ENCODE measurements around the gene KRTAP10-11.
"Not testable (repeated sequence)": the region's sequence is repeated elsewhere in the genome, so short reads cannot be mapped to it uniquely, and the experiment has no call there.

KRTAP10-11 gene

DNA sequence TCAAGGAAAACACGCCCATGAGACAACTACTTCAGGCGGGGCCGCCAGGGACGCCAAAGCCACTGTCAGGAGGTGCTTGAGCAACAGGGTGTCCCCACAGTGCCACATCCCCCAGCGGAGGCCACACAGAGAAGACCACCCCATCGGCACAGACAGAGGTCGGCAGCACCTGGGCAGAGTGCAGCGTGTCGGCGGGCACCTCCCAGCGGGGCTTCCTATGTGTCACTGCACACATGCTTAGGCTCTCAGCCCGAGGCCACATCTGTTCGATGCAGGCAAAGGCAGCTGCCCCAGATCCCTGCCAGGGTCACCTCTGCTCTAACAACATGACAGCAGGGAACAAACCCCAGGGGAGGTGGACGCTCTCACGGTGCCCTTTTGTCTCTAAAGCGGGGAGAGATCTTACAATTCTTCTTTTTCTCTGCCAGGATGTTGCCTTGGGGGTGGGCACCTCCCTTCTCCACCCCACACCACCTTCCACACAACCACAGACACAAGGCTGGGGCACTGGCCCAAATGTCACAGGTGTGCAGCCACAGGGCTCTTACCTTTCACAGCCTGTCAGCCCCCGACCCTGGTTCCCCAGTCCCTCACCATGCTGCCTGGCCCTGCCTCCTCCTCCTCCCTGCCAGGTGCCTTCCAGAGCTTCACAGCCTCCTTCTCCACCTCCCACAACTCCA, 30.2 kb upstream of the KRTAP10-11 start:
- no peak for DNase-seq

DNA sequence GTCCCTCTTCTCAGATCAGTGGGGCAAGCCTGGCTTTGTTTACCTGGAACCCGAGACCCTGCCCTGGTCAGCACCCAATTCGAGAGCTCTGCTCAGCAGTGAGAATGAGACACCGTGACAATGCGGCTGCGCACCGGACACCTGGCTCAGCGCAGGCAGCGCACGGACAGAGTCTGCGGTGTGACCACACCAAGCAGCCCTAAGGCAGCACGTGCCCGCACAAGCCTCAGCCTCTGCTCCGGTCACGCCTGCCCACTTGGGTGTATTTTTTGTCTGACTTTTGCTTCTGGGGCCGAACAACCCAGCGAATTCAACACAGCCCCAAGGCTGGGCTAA, 29.7 kb upstream of the KRTAP10-11 start:
- DNase-seq: no peak

DNA sequence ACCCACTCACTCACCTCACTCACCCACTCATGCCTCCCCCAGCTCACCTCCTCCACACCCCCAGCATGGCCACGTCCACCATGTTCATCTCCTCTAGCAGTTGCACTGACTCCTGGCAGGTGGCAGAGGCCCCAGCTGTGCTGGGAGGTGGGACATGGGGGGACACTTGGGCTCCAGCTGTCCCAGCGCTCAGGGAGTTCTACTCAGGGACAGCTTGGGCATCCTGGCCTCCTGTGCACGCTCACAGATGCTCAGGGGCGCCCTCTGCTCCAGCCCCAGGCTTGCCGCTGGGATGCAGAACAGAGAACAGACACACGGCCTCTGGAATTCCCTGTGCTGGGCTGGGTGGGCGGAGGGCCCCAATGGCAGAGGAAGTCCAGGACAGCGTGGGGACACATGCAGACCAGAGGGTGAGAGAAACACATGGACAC, 29.1 kb upstream of the KRTAP10-11 start:
- no peak for DNase-seq

DNA sequence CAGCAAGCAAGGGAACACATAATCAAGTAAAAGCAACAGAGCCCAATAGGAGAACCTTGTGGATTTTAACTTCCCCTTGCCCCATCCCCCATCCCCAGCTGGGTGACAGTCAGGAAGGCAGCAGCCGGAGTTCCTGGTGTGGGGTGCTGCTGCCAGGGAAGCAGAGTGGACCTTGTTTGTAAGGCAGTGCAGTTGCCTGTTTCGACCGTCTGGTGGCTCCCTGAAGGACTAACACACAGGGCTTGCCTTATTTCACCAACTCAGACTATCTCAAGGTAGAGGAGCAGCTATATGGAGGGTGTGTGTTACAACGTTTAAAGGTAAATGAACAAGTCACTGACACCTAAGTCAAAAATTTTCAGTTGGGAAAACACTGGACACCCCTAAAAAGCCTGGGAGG, 27.7 kb upstream of the KRTAP10-11 start:
- no peak for DNase-seq

DNA sequence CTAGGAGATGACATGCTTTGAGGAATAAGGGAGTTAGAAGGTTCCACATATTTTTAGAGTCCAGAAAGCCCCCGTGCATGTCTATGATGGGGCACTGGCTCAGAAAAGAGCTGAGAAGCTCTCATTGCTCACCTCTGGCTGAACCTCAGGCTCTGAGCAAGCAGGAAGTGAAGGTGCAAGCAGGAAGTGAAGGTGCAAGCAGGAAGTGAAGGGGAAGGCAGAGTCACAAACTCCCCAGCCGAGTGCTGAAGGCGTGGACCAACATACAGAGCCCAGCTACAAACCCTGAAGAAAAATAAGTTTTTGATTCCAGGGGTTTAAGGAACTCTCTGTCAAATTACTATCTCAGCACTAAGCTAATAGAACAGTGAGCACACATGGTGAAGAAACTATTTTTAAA, 27.3 kb upstream of the KRTAP10-11 start:
- no peak for DNase-seq

DNA sequence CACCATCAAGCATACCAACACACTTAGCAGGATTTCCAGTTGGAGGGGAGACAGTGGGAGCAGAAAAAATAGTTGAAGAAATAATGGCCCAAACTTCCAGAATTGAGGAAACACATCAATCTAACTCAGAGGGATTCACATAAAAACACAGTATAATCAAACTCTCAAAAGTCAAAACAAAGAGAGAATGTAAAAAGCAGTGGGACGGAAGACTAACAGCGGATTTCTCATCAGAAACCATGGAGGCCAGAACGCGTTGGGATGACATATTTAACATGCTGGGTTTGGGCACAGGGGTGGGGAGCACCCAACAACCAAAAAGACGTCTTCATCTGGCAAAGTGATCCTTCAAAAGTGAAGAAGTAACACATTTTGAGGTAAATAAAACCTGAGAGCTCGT, 26.3 kb upstream of the KRTAP10-11 start:
- DNase-seq: no peak

DNA sequence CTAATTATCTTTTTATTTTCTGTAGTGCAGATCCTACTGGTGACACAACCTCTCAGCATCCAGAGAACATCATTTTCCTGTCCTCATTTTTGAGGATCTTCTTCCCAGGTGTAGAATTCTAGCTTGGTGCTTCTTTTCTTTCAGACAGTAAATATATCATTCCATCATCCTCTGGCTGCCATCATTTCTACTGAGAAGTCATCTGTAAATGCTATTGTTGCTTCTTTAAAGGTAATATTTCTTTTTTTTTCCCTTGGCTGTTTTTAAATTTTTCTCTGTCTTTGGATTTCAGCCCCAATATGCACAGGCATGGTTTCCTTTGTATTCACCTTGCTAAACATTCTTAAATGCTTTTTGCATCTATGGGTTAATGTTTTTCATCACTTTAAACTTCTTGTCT, 22.6 kb upstream of the KRTAP10-11 start:
- no peak for DNase-seq

DNA sequence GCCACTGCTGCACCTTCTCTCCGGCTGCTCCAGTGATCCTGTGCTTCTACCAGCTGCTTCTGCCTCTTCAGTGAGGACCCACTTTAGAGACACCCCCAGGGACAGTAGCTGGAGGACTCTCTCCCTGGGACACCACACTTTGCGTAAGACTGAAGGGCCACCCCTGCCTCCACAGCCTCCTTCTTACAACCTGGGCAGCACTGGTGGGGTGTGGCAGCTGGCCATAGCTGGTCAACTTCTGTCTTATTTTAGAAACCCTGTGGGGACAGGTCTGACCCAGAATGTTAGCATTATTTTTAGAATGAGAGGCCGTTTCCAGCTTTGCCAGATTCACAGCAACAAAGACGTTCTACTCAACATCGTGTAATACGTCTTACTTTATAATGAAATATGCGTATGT, 20.5 kb upstream of the KRTAP10-11 start:
- DNase-seq: no peak

DNA sequence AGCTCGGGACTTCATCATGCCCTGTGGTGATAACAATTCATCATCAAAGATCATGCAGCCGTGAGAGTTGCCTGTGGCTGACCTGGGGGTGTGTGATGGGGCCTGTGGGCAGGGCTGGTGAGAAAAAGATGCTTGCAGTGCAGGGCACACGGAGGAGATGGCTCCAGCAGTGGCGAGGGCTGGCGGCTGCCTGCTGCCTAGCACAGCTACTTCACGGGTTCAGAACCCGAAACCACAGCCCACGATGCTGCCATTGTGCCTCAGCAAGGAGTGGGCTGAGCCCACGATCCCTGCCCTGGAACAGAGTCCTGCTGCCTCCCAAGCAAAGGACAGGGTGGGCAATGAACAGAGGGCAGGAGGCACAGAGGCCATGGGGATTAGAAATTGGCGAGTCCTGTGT, 20.0 kb upstream of the KRTAP10-11 start:
- no peak for DNase-seq

DNA sequence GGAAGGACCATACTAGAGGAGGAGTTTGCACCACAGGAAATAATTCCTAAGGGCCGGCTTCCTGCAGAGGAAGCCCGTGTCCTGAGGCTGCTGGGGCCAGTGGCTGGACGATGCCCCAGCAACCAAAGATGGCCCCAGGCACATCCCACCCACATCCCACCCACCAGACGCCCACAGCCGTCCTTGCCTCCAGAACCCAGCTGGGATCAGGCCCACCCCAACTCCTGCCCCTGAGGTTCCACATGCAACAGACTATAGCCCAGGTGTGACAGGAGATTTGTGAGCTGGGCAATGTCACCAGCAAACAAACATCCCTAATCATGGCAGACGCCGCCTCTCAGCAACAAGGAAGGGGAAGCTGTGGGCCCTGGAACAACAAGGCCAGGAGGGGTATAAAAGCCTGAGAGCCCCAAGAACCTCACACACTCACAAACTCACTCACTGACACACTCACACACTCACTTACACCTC, 19.5 kb upstream of the KRTAP10-11 start, which contains the start of gene KRTAP10-9:
TSS of gene KRTAP10-9 (plus strand) at position 421 of the 471 bp plus-strand sequence. CDS start 79 bp downstream, outside the sequence.
- no peak for DNase-seq

DNA sequence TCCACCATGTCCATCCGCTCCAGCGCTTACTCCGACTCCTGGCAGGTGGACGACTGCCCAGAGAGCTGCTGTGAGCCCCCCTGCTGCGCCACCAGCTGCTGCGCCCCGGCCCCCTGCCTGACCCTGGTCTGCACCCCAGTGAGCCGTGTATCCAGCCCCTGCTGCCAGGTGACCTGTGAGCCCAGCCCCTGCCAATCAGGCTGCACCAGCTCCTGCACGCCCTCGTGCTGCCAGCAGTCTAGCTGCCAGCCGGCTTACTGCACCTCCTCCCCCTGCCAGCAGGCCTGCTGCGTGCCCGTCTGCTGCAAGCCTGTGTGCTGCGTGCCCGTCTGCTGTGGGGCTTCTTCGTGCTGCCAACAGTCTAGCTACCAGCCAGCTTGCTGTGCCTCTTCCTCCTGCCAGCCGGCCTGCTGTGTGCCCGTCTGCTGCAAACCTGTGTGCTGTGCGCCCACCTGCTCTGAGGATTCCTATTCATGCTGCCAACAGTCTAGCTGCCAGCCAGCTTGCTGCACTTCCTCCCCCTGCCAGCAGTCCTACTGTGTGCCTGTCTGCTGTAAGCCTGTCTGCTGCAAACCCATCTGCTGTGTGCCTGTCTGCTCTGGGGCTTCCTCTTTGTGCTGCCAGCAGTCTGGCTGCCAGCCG, 18.9 kb upstream of the KRTAP10-11 start:
- not testable (repeated sequence) for DNase-seq

DNA sequence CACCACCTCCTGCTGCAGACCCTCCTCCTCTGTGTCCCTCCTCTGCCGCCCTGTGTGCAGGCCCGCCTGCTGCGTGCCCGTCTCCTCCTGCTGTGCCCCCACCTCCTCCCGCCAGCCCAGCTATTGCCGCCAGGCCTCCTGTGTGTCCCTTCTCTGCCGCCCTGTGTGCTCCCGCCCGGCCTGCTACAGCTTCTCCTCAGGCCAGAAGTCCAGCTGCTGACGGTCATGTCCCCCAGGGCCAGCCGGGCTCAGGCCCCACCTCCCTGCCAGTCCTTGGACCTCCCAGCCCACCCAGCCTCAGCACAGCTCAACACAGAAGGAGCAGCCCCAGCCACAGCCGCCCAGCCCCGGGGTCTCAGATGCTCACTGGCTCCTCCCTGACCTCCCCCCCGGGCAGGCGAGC, 18.4 kb upstream of the KRTAP10-11 start:
- not testable (repeated sequence) for DNase-seq

DNA sequence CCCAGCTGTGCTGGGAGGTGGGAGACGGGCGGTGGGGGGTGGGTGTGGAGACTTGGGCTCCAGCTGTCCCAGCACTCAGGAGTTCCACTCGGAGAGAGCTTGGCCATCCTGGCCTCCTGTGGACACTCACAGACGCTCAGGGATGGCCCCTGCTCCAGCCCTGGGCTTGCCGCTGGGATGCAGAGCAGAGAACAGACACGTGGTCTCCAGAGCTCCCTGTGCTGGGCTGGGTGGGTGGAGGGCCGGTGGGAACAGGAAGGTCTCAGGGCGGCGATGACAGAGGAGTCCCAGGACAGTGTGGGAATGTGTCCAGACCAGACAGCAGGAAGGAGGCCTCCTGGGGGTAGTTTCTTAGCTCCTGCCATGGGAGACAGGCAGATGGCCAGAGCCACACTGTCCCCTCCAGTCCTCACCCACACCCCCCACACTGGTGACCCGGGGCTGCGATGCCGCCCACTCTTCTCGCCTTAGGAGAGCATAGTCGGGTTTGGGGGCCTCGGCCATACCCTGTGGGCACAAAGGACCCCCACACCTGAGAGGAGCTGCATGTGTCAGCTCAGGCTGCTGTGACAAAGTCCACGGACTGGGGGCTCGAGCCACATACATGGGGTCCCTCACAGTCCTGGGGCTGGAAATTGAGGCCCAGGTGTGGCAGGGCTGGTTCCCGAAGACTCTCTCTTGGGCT, 17.4 kb upstream of the KRTAP10-11 start:
- no peak for DNase-seq

DNA sequence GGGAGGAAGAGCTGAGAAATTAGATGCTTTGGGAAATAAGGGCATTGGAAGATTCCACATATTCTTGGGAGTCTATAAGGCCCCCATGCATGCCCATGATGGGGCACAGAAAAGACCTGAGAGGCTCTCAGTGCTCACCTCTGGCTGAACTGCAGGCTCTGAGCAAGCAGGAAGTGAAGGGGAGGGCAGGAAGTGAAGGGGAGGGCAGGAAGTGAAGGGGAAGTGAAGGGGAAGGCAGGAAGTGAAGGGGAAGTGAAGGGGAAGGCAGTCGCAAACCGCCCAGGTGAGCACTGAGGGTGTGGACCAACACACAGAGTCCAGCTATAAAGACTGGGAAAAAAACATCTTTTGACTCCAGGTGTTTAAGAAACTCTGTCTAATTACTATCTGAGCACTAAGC, 15.8 kb upstream of the KRTAP10-11 start:
- DNase-seq: no peak

DNA sequence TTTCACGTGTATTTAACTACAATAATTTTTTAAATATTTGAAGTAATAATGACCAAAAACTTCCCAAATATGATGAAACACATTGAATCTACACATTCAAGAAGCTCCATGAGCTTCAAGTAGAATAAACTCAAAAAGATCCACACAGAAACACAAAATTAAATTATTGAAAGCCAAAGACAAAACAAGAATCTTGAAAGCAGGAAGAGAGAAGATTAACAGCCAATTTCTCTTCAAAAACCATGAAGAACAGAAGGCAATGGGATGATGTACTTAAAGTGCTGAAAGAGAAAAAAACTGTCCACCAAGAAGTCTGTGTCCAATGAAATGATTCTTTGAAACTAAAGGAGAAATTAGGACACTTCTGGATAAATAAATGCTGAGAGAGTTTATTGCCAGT, 14.1 kb upstream of the KRTAP10-11 start:
- no peak for DNase-seq

DNA sequence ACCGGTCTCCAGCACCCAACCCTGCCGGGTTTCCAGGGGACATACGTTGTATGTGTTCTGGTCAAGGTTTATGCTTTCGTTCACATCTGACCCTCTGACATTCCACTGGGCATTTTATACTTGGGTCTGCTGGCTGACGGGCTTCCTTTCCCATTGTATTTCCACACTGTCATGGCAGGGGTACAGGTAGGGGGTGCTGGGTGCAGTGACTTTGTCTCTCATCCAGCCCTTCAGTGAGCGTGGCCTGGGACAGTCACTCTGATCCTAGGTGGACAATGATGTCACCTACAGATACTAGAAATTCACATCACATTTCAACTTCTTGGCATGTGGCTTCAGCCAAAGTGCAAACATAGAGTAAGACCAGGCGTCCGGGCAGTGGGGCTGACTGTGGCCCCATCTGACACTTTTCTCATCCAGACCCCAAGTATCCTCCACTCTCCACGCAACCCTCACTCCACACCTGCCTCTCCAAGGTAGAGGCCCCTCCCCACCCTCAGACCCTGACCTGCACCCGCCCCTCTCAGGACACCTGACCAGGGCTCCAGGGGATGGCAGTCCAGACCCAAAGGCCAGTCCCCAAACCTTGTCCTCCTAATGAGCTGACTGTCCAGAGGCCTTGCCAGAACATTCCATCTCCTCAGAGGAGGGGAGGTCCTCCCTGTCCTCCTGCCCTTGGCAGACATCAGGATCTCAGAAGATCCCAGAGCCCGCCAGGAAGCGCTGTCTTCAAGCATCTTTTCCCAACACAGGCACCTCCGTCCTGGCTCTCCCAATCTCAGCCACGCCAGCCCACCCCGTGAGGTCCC, 9.8 kb upstream of the KRTAP10-11 start:
- DNase-seq: no peak

DNA sequence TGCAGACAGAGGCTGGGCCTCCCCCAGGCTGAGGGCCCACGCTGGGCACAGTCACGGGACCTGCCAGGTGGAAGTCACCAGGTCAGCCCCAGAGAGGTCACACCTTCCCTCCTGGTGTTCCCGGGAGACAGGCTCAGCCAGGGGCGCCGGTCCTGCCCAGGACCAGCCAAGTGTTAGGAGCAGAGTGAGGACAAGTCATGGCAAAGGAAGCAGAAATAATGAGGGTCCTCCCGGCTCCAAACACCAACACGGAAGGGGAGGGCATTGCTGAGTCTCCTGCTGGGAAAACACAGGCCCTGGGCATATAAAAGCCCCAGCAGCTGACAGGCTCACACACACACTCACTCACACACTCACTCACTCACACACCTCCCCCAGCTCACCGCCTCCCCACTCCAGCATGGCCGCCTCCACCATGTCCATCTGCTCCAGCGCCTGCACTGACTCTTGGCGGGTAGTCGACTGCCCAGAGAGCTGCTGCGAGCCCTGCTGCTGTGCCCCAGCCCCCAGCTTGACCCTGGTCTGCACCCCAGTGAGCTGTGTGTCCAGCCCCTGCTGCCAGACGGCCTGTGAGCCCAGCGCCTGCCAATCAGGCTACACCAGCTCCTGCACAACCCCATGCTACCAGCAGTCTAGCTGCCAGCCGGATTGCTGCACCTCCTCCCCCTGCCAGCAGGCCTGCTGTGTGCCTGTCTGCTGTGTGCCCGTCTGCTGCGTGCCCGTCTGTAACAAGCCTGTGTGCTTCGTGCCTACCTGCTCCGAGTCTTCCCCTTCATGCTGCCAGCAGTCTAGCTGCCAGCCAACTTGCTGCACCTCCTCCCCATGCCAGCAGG, 9.0 kb upstream of the KRTAP10-11 start, which contains the start of gene KRTAP10-10:
TSS of gene KRTAP10-10 (plus strand) at position 339 of the 833 bp plus-strand sequence. CDS start at position 401, 62 bp downstream.
- no peak for DNase-seq

DNA sequence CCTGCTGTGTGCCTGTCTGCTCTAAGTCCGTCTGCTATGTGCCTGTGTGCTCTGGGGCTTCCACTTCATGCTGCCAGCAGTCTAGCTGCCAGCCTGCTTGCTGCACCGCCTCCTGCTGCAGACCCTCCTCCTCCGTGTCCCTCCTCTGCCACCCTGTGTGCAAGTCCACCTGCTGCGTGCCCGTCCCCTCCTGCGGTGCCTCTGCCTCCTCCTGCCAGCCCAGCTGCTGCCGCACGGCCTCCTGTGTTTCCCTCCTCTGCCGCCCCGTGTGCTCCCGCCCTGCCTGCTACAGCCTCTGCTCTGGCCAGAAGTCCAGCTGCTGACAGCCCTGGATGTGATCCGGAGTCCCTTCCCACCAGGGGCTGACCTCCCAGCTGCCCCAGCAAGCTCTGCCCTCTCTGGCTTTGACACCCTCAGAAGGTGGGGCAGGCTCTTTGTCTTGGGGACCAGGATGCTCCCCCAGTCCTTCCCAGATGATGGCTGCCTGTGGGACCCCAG, 8.3 kb upstream of the KRTAP10-11 start:
- DNase-seq: not testable (repeated sequence)

DNA sequence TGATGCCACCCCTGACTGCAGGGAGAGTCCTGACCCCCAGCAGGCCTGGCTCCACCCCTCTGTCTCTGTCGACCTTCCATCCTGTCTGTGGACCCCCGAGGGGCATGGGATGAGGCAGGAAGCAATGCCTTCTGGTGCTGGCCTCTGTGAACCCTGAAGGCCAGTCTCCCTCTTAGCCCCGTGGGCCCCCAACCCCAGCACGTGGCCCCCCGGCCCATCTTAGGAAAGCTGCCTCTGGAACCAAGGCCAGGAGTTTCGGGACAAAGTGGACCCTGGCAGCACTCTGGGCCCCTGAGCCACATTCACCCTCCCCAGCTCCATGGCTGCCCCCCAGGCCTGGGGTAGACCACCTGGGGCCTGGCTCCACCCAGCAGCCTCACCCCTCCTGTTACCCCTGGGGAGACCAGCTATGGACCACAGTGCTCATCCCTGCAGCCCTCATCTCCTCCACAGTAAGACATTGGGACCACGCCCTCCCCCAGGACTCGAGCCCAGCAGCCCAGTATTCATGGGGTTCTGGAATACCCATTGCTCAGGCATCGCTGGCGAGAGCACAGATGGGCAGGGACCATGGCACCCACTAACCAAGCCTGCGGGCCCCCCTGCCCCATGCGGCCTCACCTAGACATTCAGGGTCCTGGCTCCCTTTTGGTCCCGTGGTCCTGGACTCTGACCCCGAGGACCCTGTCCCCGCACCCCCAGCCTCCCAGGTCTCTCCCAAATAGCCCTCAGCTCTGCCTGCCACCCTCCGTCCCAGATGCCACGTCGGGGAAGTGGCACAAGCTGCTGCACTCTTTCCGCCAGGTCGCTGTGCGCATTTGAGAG, 7.5 kb upstream of the KRTAP10-11 start:
- not testable (repeated sequence) for DNase-seq

DNA sequence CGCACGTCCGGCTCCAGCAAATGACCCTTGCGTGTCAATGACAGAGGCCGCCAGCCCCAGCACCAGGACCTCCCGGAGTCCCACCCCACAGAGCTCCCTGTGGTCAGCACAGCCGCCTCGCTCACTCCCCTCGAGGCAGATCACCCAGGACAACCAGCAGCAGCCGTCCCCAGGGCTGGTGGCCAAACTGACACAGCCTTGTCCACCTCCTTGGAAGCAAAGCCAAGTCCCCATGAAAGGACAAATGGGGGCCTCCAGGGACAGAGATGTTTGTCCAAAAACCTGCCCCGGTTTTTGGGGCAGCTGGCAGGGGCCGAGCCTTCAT, 6.9 kb upstream of the KRTAP10-11 start:
- DNase-seq: no peak

DNA sequence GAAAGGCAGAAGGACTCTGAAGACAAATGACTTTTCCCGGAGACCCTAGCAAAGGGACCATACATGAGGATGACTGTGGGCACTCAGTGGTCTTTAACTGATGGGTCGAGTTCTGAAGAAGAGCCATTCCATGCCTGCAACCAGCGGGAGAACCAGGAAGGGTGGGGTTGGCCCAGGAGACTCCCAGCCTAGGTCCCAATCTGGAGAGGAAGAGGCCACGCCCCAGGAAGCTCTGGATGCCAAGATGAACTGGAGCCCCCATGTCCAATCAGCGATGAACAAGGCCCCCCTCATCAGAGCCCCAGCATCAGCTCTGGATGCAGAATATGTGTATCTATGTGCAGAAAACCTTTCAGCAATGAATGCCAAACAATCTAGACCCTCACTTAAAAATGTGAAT, 5.5 kb upstream of the KRTAP10-11 start:
- DNase-seq: no peak
